ENCODE data around the gene PCDHA11. TPM values are rescaled to one million over a fixed set of nuclear protein-coding genes. Genes with fewer than 3 reads are reported as not detected.
"Not testable (repeated sequence)": the region's sequence is repeated elsewhere in the genome, so short reads cannot be mapped to it uniquely, and the experiment has no call there.

The PCDHA11 gene
- total and polyA plus RNA-seq, 2 experiments from 2014 or later, result 11.6 to 26.5 TPM

- not testable (repeated sequence) for H3K4me2 ChIP-seq; H3K4me1 Mint-ChIP-seq; H3K9me2 ChIP-seq (ENCODE audit: insufficient read depth); H3K9me3 Mint-ChIP-seq; H3K27ac Mint-ChIP-seq; H3K36me3 ChIP-seq (ENCODE audit: insufficient read depth); H3K27me3 Mint-ChIP-seq (ENCODE audit: insufficient read depth, low read depth, poor library complexity); H3K4me1 ChIP-seq (ENCODE audit: insufficient read depth); H3K27me3 ChIP-seq (ENCODE audit: insufficient read depth); H3F3A ChIP-seq (replicated peaks; ENCODE audit: low read depth); H2AFZ ChIP-seq; H3K4me3 ChIP-seq; ATAC-seq; H4K20me1 ChIP-seq (replicated peaks; ENCODE audit: insufficient read depth); H3K4me3 Mint-ChIP-seq; DNase-seq (ENCODE audit: low spot score); H3K79me2 ChIP-seq (replicated peaks; ENCODE audit: insufficient read depth); H3K27ac ChIP-seq (ENCODE audit: low read depth)
- peaks cover 11% of the 10 kb centered on the region for H3K36me3 Mint-ChIP-seq (ENCODE audit: low read depth)
These were observed 45.8 kb upstream of the PCDHA11 start for GRCh38 chr5:140822969-140823368.

GRCh38 chr5:140823475-140823874 is 45.3 kb upstream of the PCDHA11 start:
- Histone ChIP-seq H3K9me2 (ENCODE audit: insufficient read depth) (no peaks in the 10 kb centered on the region), H3K36me3 (ENCODE audit: insufficient read depth) (no peaks in the 10 kb centered on the region), H2AFZ (no peak overlapping the region), H4K20me1 (replicated peaks; ENCODE audit: insufficient read depth) (no peaks in the 10 kb centered on the region), H3K27ac (ENCODE audit: low read depth) (no peak overlapping the region), H3K79me2 (replicated peaks; ENCODE audit: insufficient read depth) (no peaks in the 10 kb centered on the region), H3F3A (replicated peaks; ENCODE audit: low read depth) (no peaks in the 10 kb centered on the region), H3K27me3 (ENCODE audit: insufficient read depth) (no peaks in the 10 kb centered on the region), H3K4me2 (no peak overlapping the region), H3K4me1 (ENCODE audit: insufficient read depth) (no peaks in the 10 kb centered on the region), H3K4me3 (no peak overlapping the region)
- DNase-seq (ENCODE audit: low spot score) (no peak), ATAC-seq (no peak)
- Mint-ChIP-seq H3K4me3 (no peak overlapping the region), H3K4me1 (no peaks in the 10 kb centered on the region; the same call in 2 of the 3 replicates), H3K9me3 (peaks cover 5% of the 10 kb centered on the region), H3K36me3 (ENCODE audit: low read depth) (peaks cover 14% of the 10 kb centered on the region), H3K27ac (no peak overlapping the region), H3K27me3 (ENCODE audit: insufficient read depth, low read depth, poor library complexity) (no peaks in the 10 kb centered on the region)
- TF ChIP-seq CTCF (conservative IDR thresholded peaks at IDR 0.05; ENCODE audit: low read depth in 2 of 2) (no peak), STAT1 (IDR thresholded peaks at IDR 0.05; ENCODE audit: unreplicated experiment) (no peak), NANOG (IDR thresholded peaks at IDR 0.05; ENCODE audit: borderline replicate concordance) (no peak), POLR2AphosphoS5 (IDR thresholded peaks at IDR 0.05; ENCODE audit: low read depth) (no peak), ZNF331 (CRISPR knock-in tag; IDR thresholded peaks at IDR 0.05; ENCODE audit: low read depth) (no peak), CREB1 (CRISPR knock-in tag; IDR thresholded peaks at IDR 0.05; ENCODE audit: low read depth) (no peak), REST (IDR thresholded peaks at IDR 0.05; ENCODE audit: unreplicated experiment) (no peak), JUNB (IDR thresholded peaks at IDR 0.05; ENCODE audit: unreplicated experiment) (no peak), EZH2phosphoT487 (IDR thresholded peaks at IDR 0.05; ENCODE audit: unreplicated experiment) (no peak), ZNF114 (CRISPR knock-in tag; IDR thresholded peaks at IDR 0.05) (no peak), ETS1 (IDR thresholded peaks at IDR 0.05) (no peak), EZH2 (IDR thresholded peaks at IDR 0.05; ENCODE audit: low read depth, unreplicated experiment) (no peak)

Data from GM23338 (cell line).